Activated CD4-positive, alpha-beta T cell treated with anti-CD3 and anti-CD28 coated beads, Interleukin-2, amount 50 U/mL, for 16 hours (primary cell): ENCODE results near the gene IRGC.
"Not testable (repeated sequence)": the region's sequence is repeated elsewhere in the genome, so short reads cannot be mapped to it uniquely, and the experiment has no call there.

ENCODE experiments used
- DNase-seq: peaks from one replicate; pipeline ENCODE4 v3.0.0-alpha.2; 2020

Gene IRGC

GRCh38 chr19:43759515-43759914, 43.6 kb downstream of the IRGC start:
- no peak for DNase-seq

- no peak for DNase-seq
These were observed 45.1 kb downstream of the IRGC start for GRCh38 chr19:43760941-43761340.

GRCh38 chr19:43762814-43763213, 46.9 kb downstream of the IRGC start:
- no peak for DNase-seq

- DNase-seq: no peak
These were observed 47.6 kb downstream of the IRGC start for GRCh38 chr19:43763473-43763939.

GRCh38 chr19:43764684-43765083, 48.8 kb downstream of the IRGC start:
- not testable (repeated sequence) for DNase-seq

- peak; percentile 97 for DNase-seq
These were observed 49.4 kb downstream of the IRGC start for GRCh38 chr19:43765109-43765876.

GRCh38 chr19:43766755-43767043, 50.8 kb downstream of the IRGC start:
- no peak for DNase-seq

GRCh38 chr19:43767316-43767715, 51.4 kb downstream of the IRGC start:
- DNase-seq: no peak

- no peak for DNase-seq
These were observed 51.9 kb downstream of the IRGC start for GRCh38 chr19:43767818-43768217.

- DNase-seq: no peak
These were observed 52.6 kb downstream of the IRGC start for GRCh38 chr19:43768273-43769050.

- no peak for DNase-seq
These were observed 53.4 kb downstream of the IRGC start for GRCh38 chr19:43769256-43769655.
